ENCODE results near the gene CENPN.

Gene CENPN

DNA sequence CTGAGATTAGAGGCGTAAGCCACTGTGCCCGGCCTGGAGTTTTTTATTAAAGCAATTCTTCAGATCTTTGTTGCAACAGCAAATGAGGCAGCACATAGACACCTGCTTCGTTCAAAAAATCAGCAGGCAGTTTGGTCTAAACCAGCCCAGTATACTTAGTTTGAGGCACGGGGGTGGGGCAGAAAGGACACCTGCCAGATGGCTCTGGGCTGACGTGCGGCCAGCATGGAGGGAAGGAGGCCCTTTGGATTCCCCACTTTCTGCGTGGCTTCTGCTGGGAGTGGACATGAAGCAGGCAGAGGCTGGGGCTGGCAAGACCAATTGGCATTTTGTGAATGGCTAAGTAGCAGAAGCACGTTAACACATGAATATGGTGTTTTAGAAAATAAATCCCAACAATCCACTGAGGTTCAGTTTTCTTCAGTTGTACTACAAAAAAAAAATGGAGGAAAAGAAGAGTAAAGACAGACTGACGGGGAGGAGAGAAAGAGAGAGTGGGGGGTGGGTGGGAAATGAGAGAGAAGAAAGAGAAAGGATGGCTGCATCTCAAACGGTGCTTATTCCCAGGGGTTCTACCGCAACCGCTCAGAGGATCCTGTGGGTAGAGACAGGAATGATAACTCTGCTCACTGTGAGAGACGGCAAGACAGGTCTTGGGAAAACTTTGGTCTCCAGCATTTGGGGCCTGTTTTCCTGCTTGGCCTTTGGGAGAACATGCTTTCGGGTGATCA is 53.7 kb downstream of the CENPN start:
- TF ChIP-seq, protein P1, sequence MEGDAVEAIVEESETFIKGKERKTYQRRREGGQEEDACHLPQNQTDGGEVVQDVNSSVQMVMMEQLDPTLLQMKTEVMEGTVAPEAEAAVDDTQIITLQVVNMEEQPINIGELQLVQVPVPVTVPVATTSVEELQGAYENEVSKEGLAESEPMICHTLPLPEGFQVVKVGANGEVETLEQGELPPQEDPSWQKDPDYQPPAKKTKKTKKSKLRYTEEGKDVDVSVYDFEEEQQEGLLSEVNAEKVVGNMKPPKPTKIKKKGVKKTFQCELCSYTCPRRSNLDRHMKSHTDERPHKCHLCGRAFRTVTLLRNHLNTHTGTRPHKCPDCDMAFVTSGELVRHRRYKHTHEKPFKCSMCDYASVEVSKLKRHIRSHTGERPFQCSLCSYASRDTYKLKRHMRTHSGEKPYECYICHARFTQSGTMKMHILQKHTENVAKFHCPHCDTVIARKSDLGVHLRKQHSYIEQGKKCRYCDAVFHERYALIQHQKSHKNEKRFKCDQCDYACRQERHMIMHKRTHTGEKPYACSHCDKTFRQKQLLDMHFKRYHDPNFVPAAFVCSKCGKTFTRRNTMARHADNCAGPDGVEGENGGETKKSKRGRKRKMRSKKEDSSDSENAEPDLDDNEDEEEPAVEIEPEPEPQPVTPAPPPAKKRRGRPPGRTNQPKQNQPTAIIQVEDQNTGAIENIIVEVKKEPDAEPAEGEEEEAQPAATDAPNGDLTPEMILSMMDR (IDR thresholded peaks at IDR 0.05; ENCODE audit: low read depth, low read length, missing control alignments) = no peak
- no peak overlapping the region for H3K4me3 ChIP-seq (replicated peaks; ENCODE audit: low read depth, low read length)
- DNase-seq (ENCODE audit: extremely low read depth, low read depth) = no peak

GRCh38 chr16:81061307-81061640 is 54.3 kb downstream of the CENPN start:
- TF ChIP-seq, protein P1 (IDR thresholded peaks at IDR 0.05; ENCODE audit: low read depth, low read length, missing control alignments) = no peak
- H3K4me3 ChIP-seq (replicated peaks; ENCODE audit: low read depth, low read length) = no peak overlapping the region
- DNase-seq (ENCODE audit: extremely low read depth, low read depth) = no peak

DNA sequence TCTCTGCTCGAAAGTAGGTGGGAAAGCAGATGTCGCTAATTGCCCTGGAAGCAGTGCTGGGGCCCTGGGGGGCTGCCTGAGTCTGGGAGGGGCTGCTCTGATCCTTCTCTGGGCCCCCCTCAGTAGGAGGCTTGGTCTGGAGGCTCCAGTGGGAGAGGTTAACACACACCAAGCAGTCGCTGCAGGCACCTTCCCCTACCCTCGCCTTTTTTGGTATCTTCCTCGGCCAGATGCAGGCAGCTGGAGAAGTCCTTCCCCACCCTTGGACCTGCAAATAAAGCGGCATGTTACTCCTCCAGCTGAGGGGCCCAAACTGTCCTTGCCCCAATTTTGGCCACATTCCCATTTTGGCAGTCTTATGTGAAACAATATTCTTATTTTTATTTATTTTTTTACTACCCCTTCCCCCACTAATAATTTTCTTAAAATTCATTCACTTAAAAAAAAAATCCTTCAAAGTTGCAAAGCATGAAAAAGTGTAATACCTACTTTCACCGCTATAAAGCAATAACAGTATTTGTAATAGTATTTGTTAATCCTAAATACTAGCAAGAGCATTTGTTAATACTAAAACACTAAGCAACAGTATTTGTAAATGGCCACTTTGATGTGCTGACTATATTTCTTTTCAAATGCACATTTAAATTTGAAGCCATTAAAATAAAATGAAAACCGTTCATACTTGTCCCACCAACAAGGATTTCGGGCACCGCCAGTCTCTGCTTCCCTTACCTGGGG is 55.0 kb downstream of the CENPN start:
- H3K4me3 ChIP-seq (replicated peaks; ENCODE audit: low read depth, low read length) = no peak overlapping the region
- TF ChIP-seq, protein P1 (IDR thresholded peaks at IDR 0.05; ENCODE audit: low read depth, low read length, missing control alignments) = no peak
- no peak for DNase-seq (ENCODE audit: extremely low read depth, low read depth)

- TF ChIP-seq, protein P1 (IDR thresholded peaks at IDR 0.05; ENCODE audit: low read depth, low read length, missing control alignments) = no peak
Measured at GRCh38 chr16:81066681-81067080, 59.7 kb downstream of the CENPN start.

GRCh38 chr16:81067166-81067565 is 60.2 kb downstream of the CENPN start:
- no peak overlapping the region for H3K4me3 ChIP-seq (replicated peaks; ENCODE audit: low read depth, low read length)
- no peak for DNase-seq (ENCODE audit: extremely low read depth, low read depth)
- TF ChIP-seq, protein P1 (IDR thresholded peaks at IDR 0.05; ENCODE audit: low read depth, low read length, missing control alignments) = no peak

More at GRCh38 chr16:81066681-81067080, 59.7 kb downstream of the CENPN start:
- DNase-seq (ENCODE audit: extremely low read depth, low read depth) = no peak
- H3K4me3 ChIP-seq (replicated peaks; ENCODE audit: low read depth, low read length) = no peak overlapping the region

GRCh38 chr16:81069063-81069462 is 62.0 kb downstream of the CENPN start:
- no peak overlapping the region for H3K4me3 ChIP-seq (replicated peaks; ENCODE audit: low read depth, low read length)

More at GRCh38 chr16:81069063-81069462, 62.0 kb downstream of the CENPN start:
- TF ChIP-seq, protein P1 (IDR thresholded peaks at IDR 0.05; ENCODE audit: low read depth, low read length, missing control alignments) = no peak
- DNase-seq (ENCODE audit: extremely low read depth, low read depth) = no peak
